ENCODE results near the gene PLEKHM3. TPM values are rescaled to one million over a fixed set of nuclear protein-coding genes. Genes with fewer than 3 reads are reported as not detected.

PLEKHM3 gene
- polyA plus RNA-seq, 1 donor (not counting 4 experiments of a cell fraction or from before 2014, with no cell fraction given) = 2.9 TPM

DNA sequence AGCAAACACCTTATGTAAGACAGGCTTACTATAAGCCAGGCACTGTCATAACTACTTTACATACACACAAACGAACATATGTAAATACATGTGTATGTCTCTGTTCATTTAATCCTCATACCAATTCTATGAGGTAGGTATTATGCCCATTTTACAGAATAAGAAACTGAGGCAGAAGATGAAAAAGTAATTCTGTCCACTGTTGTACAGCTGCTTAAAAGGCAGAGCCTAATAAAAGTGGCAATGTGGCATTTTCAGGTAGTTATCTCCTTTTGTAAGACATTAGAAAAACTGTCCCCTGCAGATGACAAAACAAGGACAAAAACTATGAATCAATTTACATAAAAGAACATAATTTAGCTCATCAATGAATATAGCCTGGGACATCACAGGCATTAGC is 69.9 kb downstream of the PLEKHM3 start:
- no peaks in the 10 kb centered on the region for H3K9me3 ChIP-seq (ENCODE audit: control insufficient read depth, low read depth, low read length)
- dilution Hi-C loops (cut with MboI; ENCODE audit: extremely low pct_ligation_motif_present, low sequenced_read_pairs) = no loop called here
- DNase-seq (ENCODE audit: low read depth, low spot score) (no peak), FAIRE-seq (no peak)
- no peaks in the 10 kb centered on the region for H3K27me3 ChIP-seq (ENCODE audit: control insufficient read depth, extremely low read depth, insufficient read depth, low read length)
- TF ChIP-seq EZH2 (IDR thresholded peaks at IDR 0.05; ENCODE audit: low read length) = no peak
- TF ChIP-seq, protein P1, sequence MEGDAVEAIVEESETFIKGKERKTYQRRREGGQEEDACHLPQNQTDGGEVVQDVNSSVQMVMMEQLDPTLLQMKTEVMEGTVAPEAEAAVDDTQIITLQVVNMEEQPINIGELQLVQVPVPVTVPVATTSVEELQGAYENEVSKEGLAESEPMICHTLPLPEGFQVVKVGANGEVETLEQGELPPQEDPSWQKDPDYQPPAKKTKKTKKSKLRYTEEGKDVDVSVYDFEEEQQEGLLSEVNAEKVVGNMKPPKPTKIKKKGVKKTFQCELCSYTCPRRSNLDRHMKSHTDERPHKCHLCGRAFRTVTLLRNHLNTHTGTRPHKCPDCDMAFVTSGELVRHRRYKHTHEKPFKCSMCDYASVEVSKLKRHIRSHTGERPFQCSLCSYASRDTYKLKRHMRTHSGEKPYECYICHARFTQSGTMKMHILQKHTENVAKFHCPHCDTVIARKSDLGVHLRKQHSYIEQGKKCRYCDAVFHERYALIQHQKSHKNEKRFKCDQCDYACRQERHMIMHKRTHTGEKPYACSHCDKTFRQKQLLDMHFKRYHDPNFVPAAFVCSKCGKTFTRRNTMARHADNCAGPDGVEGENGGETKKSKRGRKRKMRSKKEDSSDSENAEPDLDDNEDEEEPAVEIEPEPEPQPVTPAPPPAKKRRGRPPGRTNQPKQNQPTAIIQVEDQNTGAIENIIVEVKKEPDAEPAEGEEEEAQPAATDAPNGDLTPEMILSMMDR (optimal IDR thresholded peaks at IDR 0.05 in 1 of 3, IDR thresholded peaks at IDR 0.05 in 1 of 3, conservative IDR thresholded peaks at IDR 0.05 in 1 of 3; ENCODE audit: extremely low read depth in 1 of 3, insufficient read depth in 2 of 3, low read length in 3 of 3) = no peak
- H3K36me3 ChIP-seq (ENCODE audit: control insufficient read depth in 2 of 2, extremely low read depth in 1 of 2, insufficient read depth in 2 of 2, low read length in 2 of 2) = no peaks in the 10 kb centered on the region
- H4K20me1 ChIP-seq (ENCODE audit: control insufficient read depth, extremely low read depth, insufficient read depth, low read length) = no peaks in the 10 kb centered on the region
- no peaks in the 10 kb centered on the region for H3K4me1 ChIP-seq (ENCODE audit: control insufficient read depth, extremely low read depth, insufficient read depth, low read length)
- no peak overlapping the region for H3K9ac ChIP-seq (ENCODE audit: control insufficient read depth, extremely low read depth, insufficient read depth, low read length)
- no peak overlapping the region for H3K27ac ChIP-seq (ENCODE audit: control insufficient read depth, insufficient read depth, low read length)
- no peaks in the 10 kb centered on the region for H3K9me1 ChIP-seq (ENCODE audit: control insufficient read depth, extremely low read depth, insufficient read depth, low read length)
- H2AFZ ChIP-seq (ENCODE audit: control insufficient read depth, low read length) = no peak overlapping the region
- H3K79me2 ChIP-seq (ENCODE audit: control insufficient read depth, insufficient read depth, low read length) = no peaks in the 10 kb centered on the region
- H3K4me3 ChIP-seq (ENCODE audit: control insufficient read depth in 2 of 3, extremely low read depth in 1 of 3, insufficient read depth in 2 of 3, low read depth in 1 of 3, low read length in 3 of 3) = no peak overlapping the region
- H3K4me2 ChIP-seq (ENCODE audit: control insufficient read depth, extremely low read depth, insufficient read depth, low read depth, low read length) = no peak overlapping the region

DNA sequence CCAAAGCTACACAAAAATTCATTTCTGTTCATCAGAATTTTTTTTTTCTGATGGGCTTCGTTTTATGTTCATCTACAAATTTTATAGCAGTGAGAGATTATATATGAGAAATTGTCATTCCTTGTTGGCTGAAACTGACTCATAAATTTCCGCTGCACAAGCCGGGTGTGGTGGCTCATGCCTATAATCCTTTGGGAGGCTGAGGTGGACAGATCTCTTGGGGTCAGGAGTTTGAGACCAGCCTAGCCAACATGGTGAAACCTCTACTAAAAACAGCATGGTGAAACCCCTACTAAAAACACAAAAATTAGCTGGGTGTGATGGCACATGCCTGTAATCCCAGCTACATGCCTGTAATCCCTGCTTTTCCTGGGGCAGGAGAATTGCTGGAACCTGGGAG is 72.0 kb downstream of the PLEKHM3 start:
- H3K4me3 ChIP-seq (ENCODE audit: control insufficient read depth in 2 of 3, extremely low read depth in 1 of 3, insufficient read depth in 2 of 3, low read depth in 1 of 3, low read length in 3 of 3) = no peak overlapping the region
- H3K36me3 ChIP-seq (ENCODE audit: control insufficient read depth in 2 of 2, extremely low read depth in 1 of 2, insufficient read depth in 2 of 2, low read length in 2 of 2) = no peaks in the 10 kb centered on the region
- H3K27ac ChIP-seq (ENCODE audit: control insufficient read depth, insufficient read depth, low read length) = no peak overlapping the region
- H3K4me2 ChIP-seq (ENCODE audit: control insufficient read depth, extremely low read depth, insufficient read depth, low read depth, low read length) = no peak overlapping the region
- no peaks in the 10 kb centered on the region for H4K20me1 ChIP-seq (ENCODE audit: control insufficient read depth, extremely low read depth, insufficient read depth, low read length)
- no peaks in the 10 kb centered on the region for H3K79me2 ChIP-seq (ENCODE audit: control insufficient read depth, insufficient read depth, low read length)
- dilution Hi-C loops (cut with MboI; ENCODE audit: extremely low pct_ligation_motif_present, low sequenced_read_pairs) = no loop called here
- H3K4me1 ChIP-seq (ENCODE audit: control insufficient read depth, extremely low read depth, insufficient read depth, low read length) = no peaks in the 10 kb centered on the region
- TF ChIP-seq, protein P1 (optimal IDR thresholded peaks at IDR 0.05 in 1 of 3, IDR thresholded peaks at IDR 0.05 in 1 of 3, conservative IDR thresholded peaks at IDR 0.05 in 1 of 3; ENCODE audit: extremely low read depth in 1 of 3, insufficient read depth in 2 of 3, low read length in 3 of 3) = no peak
- no peak for TF ChIP-seq EZH2 (IDR thresholded peaks at IDR 0.05; ENCODE audit: low read length)
- no peak overlapping the region for H3K9ac ChIP-seq (ENCODE audit: control insufficient read depth, extremely low read depth, insufficient read depth, low read length)
- FAIRE-seq = no peak
- H3K9me1 ChIP-seq (ENCODE audit: control insufficient read depth, extremely low read depth, insufficient read depth, low read length) = no peaks in the 10 kb centered on the region
- H3K27me3 ChIP-seq (ENCODE audit: control insufficient read depth, extremely low read depth, insufficient read depth, low read length) = no peaks in the 10 kb centered on the region
- H3K9me3 ChIP-seq (ENCODE audit: control insufficient read depth, low read depth, low read length) = no peaks in the 10 kb centered on the region
- H2AFZ ChIP-seq (ENCODE audit: control insufficient read depth, low read length) = no peak overlapping the region
- DNase-seq (ENCODE audit: low read depth, low spot score) = no peak

Measured in keratinocyte (primary cell).